IMR-90 (cell line): Measurements from ENCODE around the gene ADAMTS3. TPM values are rescaled to one million over a fixed set of nuclear protein-coding genes. Genes with fewer than 3 reads are reported as not detected.

Source experiments
- ATAC-seq: fragments of 200-7000 bp; cut with Tn5 transposase; 2 replicates; pipeline ENCODE4 v1.9.1; 2020; ENCODE audit warnings: low read depth, mild to moderate bottlenecking, moderate library complexity
- BruUV-seq: library from RNA; stranded (reverse); fragments of 400-500 nt; replicated peaks from 2 replicates; lab custom pipeline; 2021; lab: Mats Ljungman, UMichigan
- CTCF ChIA-PET: fragments of 300-600 bp; formaldehyde crosslinking; extraction: SDS; loops from one replicate; lab custom pipeline; 2021; ENCODE audit warnings: antibody characterized with exemption; lab: Yijun Ruan, JAX
- POLR2A ChIA-PET: fragments of 300-600 bp; sonication (Branson Sonifier 250); formaldehyde crosslinking; loops from one replicate; lab custom pipeline; 2022; ENCODE audit warnings: antibody characterized with exemption; ENCODE audit not compliant: unreplicated experiment; lab: Charles Lee
- DNase-seq: peaks from one replicate; pipeline ENCODE4 v3.0.0; 2013
- H2AFZ ChIP-seq: replicated peaks from 2 replicates; pipeline ENCODE3; 2013; ENCODE audit warnings: low read length, mild to moderate bottlenecking; ENCODE audit not compliant: poor library complexity
- H2AK5ac ChIP-seq: 2 replicates; pipeline ENCODE4 v1.6.1; 2013; ENCODE audit warnings: low read depth, low read length, inconsistent platforms
- H2AK9ac ChIP-seq: replicated peaks from 2 replicates; pipeline ENCODE3; 2013; ENCODE audit warnings: mild to moderate bottlenecking, low read depth, low read length, moderate library complexity; ENCODE audit not compliant: poor library complexity
- H2BK120ac ChIP-seq: 2 replicates; pipeline ENCODE4 v1.6.1; 2013; ENCODE audit warnings: low read depth, low read length, inconsistent platforms
- H2BK15ac ChIP-seq: 3 replicates; pipeline ENCODE4 v1.6.1; 2013; ENCODE audit warnings: low read depth, low read length, inconsistent platforms
- H2BK20ac ChIP-seq: 2 replicates; pipeline ENCODE4 v1.6.1; 2013; ENCODE audit warnings: low read depth, mild to moderate bottlenecking, inconsistent platforms, low read length, moderate library complexity
- H2BK5ac ChIP-seq: 2 replicates; pipeline ENCODE4 v1.6.1; 2013; ENCODE audit warnings: mild to moderate bottlenecking, low read depth, low read length, inconsistent platforms; ENCODE audit not compliant: poor library complexity, severe bottlenecking
- H3K14ac ChIP-seq: replicated peaks from 2 replicates; pipeline ENCODE4 v1.6.1; 2013; ENCODE audit warnings: low read depth, low read length, inconsistent platforms
- H3K18ac ChIP-seq: 2 replicates; pipeline ENCODE4 v1.6.1; 2013; ENCODE audit warnings: low read depth, low read length, control low read depth
- H3K23ac ChIP-seq: 2 replicates; pipeline ENCODE4 v1.6.1; 2013; ENCODE audit warnings: low read depth, low read length, inconsistent platforms
- H3K27ac ChIP-seq: 2 replicates; pipeline ENCODE4 v1.5.1; 2013; ENCODE audit warnings: mild to moderate bottlenecking, control low read depth, low read length; ENCODE audit not compliant: insufficient read depth
- H3K27me3 ChIP-seq: 2 replicates; pipeline ENCODE4 v1.6.1; 2013; ENCODE audit warnings: low read length; ENCODE audit not compliant: control insufficient read depth, insufficient read depth
- H3K36me3 ChIP-seq: 2 replicates; pipeline ENCODE4 v1.6.1; 2013; ENCODE audit warnings: low read length, mixed read lengths; ENCODE audit not compliant: control insufficient read depth, insufficient read depth
- H3K4ac ChIP-seq: 2 replicates; pipeline ENCODE4 v1.6.1; 2013; ENCODE audit warnings: low read depth, low read length, inconsistent platforms
- H3K4me1 ChIP-seq: 2 replicates; pipeline ENCODE4 v1.6.1; 2013; ENCODE audit warnings: low read length, mixed read lengths; ENCODE audit not compliant: control insufficient read depth, insufficient read depth
- H3K4me2 ChIP-seq: 2 replicates; pipeline ENCODE4 v1.6.1; 2013; ENCODE audit warnings: low read depth, mild to moderate bottlenecking, control low read depth, low read length, moderate library complexity
- H3K4me3 ChIP-seq: 2 replicates; pipeline ENCODE4 v1.5.1; 2013; ENCODE audit warnings: low read depth, mild to moderate bottlenecking, control low read depth, low read length, moderate library complexity; ENCODE audit not compliant: insufficient read depth
- H3K56ac ChIP-seq: 2 replicates; pipeline ENCODE4 v1.6.1; 2013; ENCODE audit warnings: low read length, inconsistent platforms; ENCODE audit not compliant: insufficient read depth; ENCODE audit errors: extremely low read depth
- H3K79me1 ChIP-seq, 2 experiments: 2 replicates each; pipeline ENCODE4 v1.6.1; 2013; ENCODE audit warnings: low read length in 2 of 2, inconsistent platforms in 1 of 2, low read depth in 1 of 2
- H3K9ac ChIP-seq: 2 replicates; pipeline ENCODE4 v1.6.1; 2013; ENCODE audit warnings: low read depth, low read length, control low read depth
- H3K9me1 ChIP-seq: 2 replicates; pipeline ENCODE4 v1.6.1; 2013; ENCODE audit warnings: low read length, inconsistent platforms; ENCODE audit not compliant: insufficient read depth
- H3K9me3 ChIP-seq: 2 replicates; pipeline ENCODE4 v1.6.1; 2013; ENCODE audit warnings: low read length; ENCODE audit not compliant: control insufficient read depth, insufficient read depth
- H4K20me1 ChIP-seq: 2 replicates; pipeline ENCODE4 v1.6.1; 2013; ENCODE audit warnings: low read length, inconsistent platforms; ENCODE audit not compliant: insufficient read depth
- H4K5ac ChIP-seq: 2 replicates; pipeline ENCODE4 v1.6.1; 2013; ENCODE audit warnings: mild to moderate bottlenecking, low read depth, low read length, control low read depth
- H4K8ac ChIP-seq, 2 experiments: 2 replicates each; pipeline ENCODE4 v1.6.1; 2013; ENCODE audit warnings: low read depth in 2 of 2, low read length in 2 of 2, control low read depth in 1 of 2, inconsistent platforms in 1 of 2
- H4K91ac ChIP-seq: 2 replicates; pipeline ENCODE4 v1.6.1; 2013; ENCODE audit warnings: low read depth, low read length, inconsistent platforms; ENCODE audit not compliant: insufficient read depth
- POLR2A ChIP-seq: IDR thresholded peaks from 2 replicates; pipeline ENCODE4 v1.6.1; 2012; ENCODE audit warnings: mild to moderate bottlenecking, low read depth, low read length
- WGBS, 2 experiments: methylation state at CpG; one replicate each; pipeline versions ENCODE4 v1.1.5 to v1.1.7; 2013; ENCODE audit warnings: missing lambda C conversion rate in 2 of 2; ENCODE audit not compliant: insufficient read length in 1 of 2; ENCODE audit errors: extremely low coverage in 2 of 2; 5-methylcytosine and 5-hydroxymethylcytosine counted together
- dilution Hi-C: fragments of 300-500 bp; cut with HindIII; formaldehyde crosslinking; loops from one replicate; pipeline ENCODE4 v1.14.3; 2018; ENCODE audit warnings: low sequenced_read_pairs; ENCODE audit not compliant: unreplicated experiment
- in situ Hi-C: fragments of 300-500 bp; cut with MboI; formaldehyde crosslinking; loops from 3 replicates; pipeline ENCODE4 v1.14.3; 2019; ENCODE audit warnings: low sequenced_read_pairs, inconsistent platforms, mixed read lengths
- intact Hi-C: fragments of 100-400 bp; cut with micrococcal nuclease; formaldehyde crosslinking; loops from 2 replicates; pipeline ENCODE4 v1.10.0; 2022
- polyA plus RNA-seq, 3 experiments: library from polyadenylated mRNA; depleted of rRNA; stranded (reverse); fragments of >200 nt; gene quantifications; 2 replicates each; pipeline ENCODE4 v1.2.3, GENCODE V29; 2012; ENCODE audit warnings: low replicate concordance in 1 of 3
- total RNA-seq: library from RNA; depleted of rRNA; stranded (reverse); fragments of >200 nt; gene quantifications from 2 replicates; pipeline ENCODE4 v1.2.3, GENCODE V29; 2012

ADAMTS3 gene
- total and polyA plus RNA-seq, 2 of the 4 experiments (the other 2 are of a cell fraction) = 0.68 to 2.9 TPM

DNA sequence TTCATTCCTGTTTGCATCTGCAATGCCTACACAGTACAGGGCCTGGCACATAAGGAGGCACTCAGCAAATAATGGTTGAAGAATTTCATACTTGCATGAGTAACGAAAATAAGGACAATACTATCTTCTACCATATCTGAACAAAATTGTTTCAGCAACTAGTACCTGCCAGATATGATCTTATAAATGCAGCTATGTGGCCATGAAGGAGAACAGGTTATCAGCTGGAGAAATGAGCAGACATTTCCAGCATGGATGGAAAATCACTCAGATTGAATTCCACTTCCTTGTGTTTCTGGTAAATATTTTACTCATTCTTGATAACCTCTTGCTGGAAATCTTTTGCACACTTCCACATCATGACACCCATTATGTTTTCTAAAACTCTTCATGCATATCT, 204.0 kb downstream of the ADAMTS3 start:
- in situ Hi-C loops (no loop called here), dilution Hi-C loops (no loop called here), intact Hi-C loops (no loop called here)
- Histone ChIP-seq H3K18ac (no peak overlapping the region), H2BK5ac (no peak overlapping the region), H3K23ac (no peak overlapping the region), H2BK20ac (no peak overlapping the region), H4K91ac (no peak overlapping the region), H3K27me3 (no peaks in the 10 kb centered on the region), H4K5ac (no peak overlapping the region), H3K9me1 (no peaks in the 10 kb centered on the region), H3K9me3 (no peaks in the 10 kb centered on the region), H2BK15ac (no peak overlapping the region), H2BK120ac (no peak overlapping the region), H3K4me2 (no peak overlapping the region), H3K27ac (no peak overlapping the region), H2AK9ac (no peak overlapping the region), H3K79me1 (no peaks in the 10 kb centered on the region), H3K36me3 (no peaks in the 10 kb centered on the region), H3K4me1 (no peaks in the 10 kb centered on the region), H3K9ac (no peak overlapping the region), H2AK5ac (no peak overlapping the region), H4K8ac (no peak overlapping the region), H3K56ac (no peak overlapping the region), H3K4me3 (no peak overlapping the region), H4K20me1 (no peaks in the 10 kb centered on the region), H3K14ac (no peak overlapping the region), H2AFZ (no peak overlapping the region), H3K4ac (no peak overlapping the region)
- DNase-seq = no peak
- BruUV-seq = no TSS peak
- no peak for ATAC-seq
- no CpG with 5 or more reads among the region's 1 CpG for WGBS, 2 experiments
- TF ChIP-seq POLR2A = no peak
- ChIA-PET CTCF (no interaction called here), POLR2A (no interaction called here)
